HL-60 (cell line): Measurements from ENCODE around the gene CD14.

Experiments
- DNase-seq, 2 experiments: peaks; one replicate each; pipeline ENCODE4 v3.0.0-alpha.2; 2010 to 2020; ENCODE audit warnings: low read depth in 1 of 2, low spot score in 1 of 2
- H3K27ac ChIP-seq: fragments of 250-450 bp; sonication (Bioruptor Pico); replicated peaks from 2 replicates; pipeline ENCODE4 v1.5.1; 2020; ENCODE audit warnings: mild to moderate bottlenecking, moderate library complexity
- H3K27me3 ChIP-seq: fragments of 250-450 bp; sonication (Bioruptor Pico); 2 replicates; pipeline ENCODE4 v1.5.1; 2021; ENCODE audit warnings: mild to moderate bottlenecking, moderate library complexity; ENCODE audit not compliant: insufficient read depth, poor library complexity, severe bottlenecking
- H3K4me3 ChIP-seq: replicated peaks from 2 replicates; pipeline ENCODE4 v1.5.1; 2011; ENCODE audit warnings: mild to moderate bottlenecking, control low read depth, low read length; ENCODE audit not compliant: insufficient read depth
- GABPA ChIP-seq: IDR thresholded peaks from 2 replicates; pipeline ENCODE4 v1.6.1; 2012; ENCODE audit warnings: low read depth
- POLR2AphosphoS5 ChIP-seq: IDR thresholded peaks from 2 replicates; pipeline ENCODE4 v1.6.1; 2012; ENCODE audit warnings: low read depth
- SPI1 ChIP-seq: IDR thresholded peaks from 2 replicates; pipeline ENCODE4 v1.6.1; 2012; ENCODE audit warnings: low read depth, mild to moderate bottlenecking, borderline replicate concordance
- TF ChIP-seq, protein P1 (sequence below): IDR thresholded peaks from 2 replicates; pipeline ENCODE4 v1.6.1; 2012; ENCODE audit warnings: low read depth; ENCODE audit not compliant: insufficient replicate concordance
- TF ChIP-seq, protein P2 (sequence below): IDR thresholded peaks from one replicate; pipeline ENCODE4 v1.5.1; 2011; ENCODE audit warnings: low read length, control low read depth, inconsistent platforms; ENCODE audit not compliant: insufficient read depth

The CD14 gene

GRCh38 chr5:140674629-140675028 is 41.7 kb upstream of the CD14 start:
- DNase-seq, result no peak
- no peak overlapping the region for H3K4me3 ChIP-seq
- TF ChIP-seq SPI1 (no peak), POLR2AphosphoS5 (peak; percentile 44; the same call in 1 of the 2 replicates)
- H3K27ac ChIP-seq, result no peak overlapping the region
- no peaks in the 10 kb centered on the region for H3K27me3 ChIP-seq

DNA sequence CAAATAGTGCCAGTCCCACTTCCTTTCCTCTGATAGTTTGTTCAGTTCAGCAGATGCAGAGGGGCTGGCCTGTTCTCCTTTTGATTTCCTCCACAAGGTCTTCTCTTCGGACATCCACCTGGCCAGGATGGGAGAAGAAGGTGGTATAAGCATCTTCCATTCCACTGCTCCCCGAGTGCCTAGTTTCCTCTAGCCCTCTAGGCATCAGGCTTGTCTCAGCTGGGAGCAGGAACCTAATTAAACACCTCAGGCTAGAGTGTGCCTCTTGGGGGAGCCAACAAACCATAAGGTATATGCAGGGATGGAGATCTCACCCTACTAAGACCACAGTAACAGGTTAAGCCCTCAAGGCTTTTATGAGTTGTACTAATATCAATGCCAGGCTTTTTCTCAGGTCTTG is 41.2 kb upstream of the CD14 start:
- no peak overlapping the region for H3K4me3 ChIP-seq
- no peaks in the 10 kb centered on the region for H3K27me3 ChIP-seq
- DNase-seq, result no peak
- TF ChIP-seq GABPA, result no peak
- TF ChIP-seq, protein P1, sequence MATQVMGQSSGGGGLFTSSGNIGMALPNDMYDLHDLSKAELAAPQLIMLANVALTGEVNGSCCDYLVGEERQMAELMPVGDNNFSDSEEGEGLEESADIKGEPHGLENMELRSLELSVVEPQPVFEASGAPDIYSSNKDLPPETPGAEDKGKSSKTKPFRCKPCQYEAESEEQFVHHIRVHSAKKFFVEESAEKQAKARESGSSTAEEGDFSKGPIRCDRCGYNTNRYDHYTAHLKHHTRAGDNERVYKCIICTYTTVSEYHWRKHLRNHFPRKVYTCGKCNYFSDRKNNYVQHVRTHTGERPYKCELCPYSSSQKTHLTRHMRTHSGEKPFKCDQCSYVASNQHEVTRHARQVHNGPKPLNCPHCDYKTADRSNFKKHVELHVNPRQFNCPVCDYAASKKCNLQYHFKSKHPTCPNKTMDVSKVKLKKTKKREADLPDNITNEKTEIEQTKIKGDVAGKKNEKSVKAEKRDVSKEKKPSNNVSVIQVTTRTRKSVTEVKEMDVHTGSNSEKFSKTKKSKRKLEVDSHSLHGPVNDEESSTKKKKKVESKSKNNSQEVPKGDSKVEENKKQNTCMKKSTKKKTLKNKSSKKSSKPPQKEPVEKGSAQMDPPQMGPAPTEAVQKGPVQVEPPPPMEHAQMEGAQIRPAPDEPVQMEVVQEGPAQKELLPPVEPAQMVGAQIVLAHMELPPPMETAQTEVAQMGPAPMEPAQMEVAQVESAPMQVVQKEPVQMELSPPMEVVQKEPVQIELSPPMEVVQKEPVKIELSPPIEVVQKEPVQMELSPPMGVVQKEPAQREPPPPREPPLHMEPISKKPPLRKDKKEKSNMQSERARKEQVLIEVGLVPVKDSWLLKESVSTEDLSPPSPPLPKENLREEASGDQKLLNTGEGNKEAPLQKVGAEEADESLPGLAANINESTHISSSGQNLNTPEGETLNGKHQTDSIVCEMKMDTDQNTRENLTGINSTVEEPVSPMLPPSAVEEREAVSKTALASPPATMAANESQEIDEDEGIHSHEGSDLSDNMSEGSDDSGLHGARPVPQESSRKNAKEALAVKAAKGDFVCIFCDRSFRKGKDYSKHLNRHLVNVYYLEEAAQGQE, result no peak
- TF ChIP-seq, protein P2, sequence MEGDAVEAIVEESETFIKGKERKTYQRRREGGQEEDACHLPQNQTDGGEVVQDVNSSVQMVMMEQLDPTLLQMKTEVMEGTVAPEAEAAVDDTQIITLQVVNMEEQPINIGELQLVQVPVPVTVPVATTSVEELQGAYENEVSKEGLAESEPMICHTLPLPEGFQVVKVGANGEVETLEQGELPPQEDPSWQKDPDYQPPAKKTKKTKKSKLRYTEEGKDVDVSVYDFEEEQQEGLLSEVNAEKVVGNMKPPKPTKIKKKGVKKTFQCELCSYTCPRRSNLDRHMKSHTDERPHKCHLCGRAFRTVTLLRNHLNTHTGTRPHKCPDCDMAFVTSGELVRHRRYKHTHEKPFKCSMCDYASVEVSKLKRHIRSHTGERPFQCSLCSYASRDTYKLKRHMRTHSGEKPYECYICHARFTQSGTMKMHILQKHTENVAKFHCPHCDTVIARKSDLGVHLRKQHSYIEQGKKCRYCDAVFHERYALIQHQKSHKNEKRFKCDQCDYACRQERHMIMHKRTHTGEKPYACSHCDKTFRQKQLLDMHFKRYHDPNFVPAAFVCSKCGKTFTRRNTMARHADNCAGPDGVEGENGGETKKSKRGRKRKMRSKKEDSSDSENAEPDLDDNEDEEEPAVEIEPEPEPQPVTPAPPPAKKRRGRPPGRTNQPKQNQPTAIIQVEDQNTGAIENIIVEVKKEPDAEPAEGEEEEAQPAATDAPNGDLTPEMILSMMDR, result no peak
- TF ChIP-seq POLR2AphosphoS5, result no peak
- TF ChIP-seq SPI1, result no peak
- no peak overlapping the region for H3K27ac ChIP-seq

- DNase-seq, result no peak
- Histone ChIP-seq H3K27ac (no peak within 1 kb of the TSS), H3K4me3 (no peak within 1 kb of the TSS; the same call in 1 of the 2 replicates), H3K27me3 (no peaks in the 10 kb centered on the region)
- TF ChIP-seq GABPA (no peak), POLR2AphosphoS5 (0 out of 2 replicates have a peak, but pooled peaks have one; percentile 9), SPI1 (no peak)
- TF ChIP-seq, protein P1, result no peak
- TF ChIP-seq, protein P2, result no peak
Observed at GRCh38 chr5:140673187-140673976, 40.4 kb upstream of the CD14 start, which contains the start of gene DND1. DND1 (minus strand) TSS chr5:140673576; CDS start chr5:140673542, 34 bp downstream.

GRCh38 chr5:140672455-140673186 is 39.6 kb upstream of the CD14 start:
- DNase-seq, result peak in 1 of 2 experiments; percentile 50
- Histone ChIP-seq H3K4me3 (no peak overlapping the region; the same call in 1 of the 2 replicates), H3K27ac (no peak overlapping the region), H3K27me3 (no peaks in the 10 kb centered on the region)
- TF ChIP-seq POLR2AphosphoS5 (no peak; the same call in 1 of the 2 replicates), GABPA (no peak), SPI1 (no peak)
- TF ChIP-seq, protein P1, result no peak
- TF ChIP-seq, protein P2, result no peak
